GM12878 (cell line): ENCODE measurements around the gene ZDHHC3. TPM values are rescaled to one million over a fixed set of nuclear protein-coding genes. Genes with fewer than 3 reads are reported as not detected.

Experiments
- ATAC-seq: fragments of 200-7000 bp; cut with Tn5 transposase; 3 replicates; pipeline ENCODE4 v1.9.1; 2020; ENCODE audit warnings: mild to moderate bottlenecking, moderate library complexity
- BruUV-seq: library from RNA; stranded (reverse); fragments of 400-500 nt; replicated peaks from 2 replicates; lab custom pipeline; 2021; lab: Mats Ljungman, UMichigan
- CTCF ChIA-PET: fragments of 300-600 bp; sonication (Branson Sonifier 250); formaldehyde crosslinking; extraction: SDS; loops from one replicate; lab custom pipeline; 2021; ENCODE audit warnings: inconsistent platforms; lab: Yijun Ruan, JAX
- POLR2A ChIA-PET: fragments of 350-600 bp; formaldehyde crosslinking; extraction: SDS; loops from one replicate; lab custom pipeline; 2021; ENCODE audit warnings: inconsistent platforms; lab: Charles Lee
- RAD21 ChIA-PET: fragments of 300-600 bp; sonication (Branson Sonifier 250); formaldehyde crosslinking; loops from one replicate; lab custom pipeline; 2023; ENCODE audit warnings: antibody characterized with exemption; ENCODE audit not compliant: unreplicated experiment; lab: Charles Lee
- SMC1A ChIA-PET: fragments of 300-600 bp; sonication (Branson Sonifier 250); formaldehyde crosslinking; loops from one replicate; lab custom pipeline; 2023; ENCODE audit not compliant: unreplicated experiment, uncharacterized antibody; lab: Charles Lee
- DNase-seq: peaks from one replicate; pipeline ENCODE4 v3.0.0-alpha.2; 2011; ENCODE audit warnings: low read depth, low spot score
- FAIRE-seq: peaks from 3 replicates; lab custom pipeline; 2011; peaks lifted over from hg19 to GRCh38; lab: Jason Lieb, UNC
- H2AFZ ChIP-seq: 2 replicates; pipeline ENCODE4 v1.6.0; 2011; ENCODE audit warnings: low read depth, low read length, control low read depth; ENCODE audit not compliant: control insufficient read depth
- H3K27ac ChIP-seq: 2 replicates; pipeline ENCODE4 v1.5.1; 2011; ENCODE audit warnings: control low read depth; ENCODE audit not compliant: control insufficient read depth, insufficient read depth
- H3K27me3 ChIP-seq, 2 experiments: replicated peaks in 1 of 2; 2 replicates each; pipeline versions ENCODE4 v1.6.0 to v1.6.1; 2011; ENCODE audit warnings: low read length in 1 of 2; ENCODE audit not compliant: control insufficient read depth in 2 of 2, insufficient read depth in 2 of 2
- H3K36me3 ChIP-seq, 2 experiments: 2 replicates each; pipeline ENCODE4 v1.5.1; 2011; ENCODE audit warnings: low read length in 1 of 2; ENCODE audit not compliant: control insufficient read depth in 2 of 2, insufficient read depth in 2 of 2
- H3K4me1 ChIP-seq: 2 replicates; pipeline ENCODE4 v1.6.1; 2011; ENCODE audit warnings: mild to moderate bottlenecking, low read length, moderate library complexity, mixed read lengths; ENCODE audit not compliant: control insufficient read depth, insufficient read depth
- H3K4me2 ChIP-seq: 2 replicates; pipeline ENCODE4 v1.6.0; 2011; ENCODE audit warnings: control low read depth; ENCODE audit not compliant: control insufficient read depth, insufficient read depth
- H3K4me3 ChIP-seq: fragments of 200-600 bp; sonication (generic); 2 replicates; pipeline ENCODE4 v1.5.1; 2016
- H3K79me2 ChIP-seq: 2 replicates; pipeline ENCODE4 v1.6.0; 2011; ENCODE audit warnings: low read length; ENCODE audit not compliant: control insufficient read depth, insufficient read depth
- H3K9ac ChIP-seq: 2 replicates; pipeline ENCODE4 v1.8.0; 2011; ENCODE audit warnings: low read length, control low read depth, mixed read lengths; ENCODE audit not compliant: control insufficient read depth, insufficient read depth
- H3K9me3 ChIP-seq: replicated peaks from 3 replicates; pipeline ENCODE4 v1.5.1; 2011; ENCODE audit warnings: mild to moderate bottlenecking, low read length; ENCODE audit not compliant: control insufficient read depth, insufficient read depth
- H4K20me1 ChIP-seq: 2 replicates; pipeline ENCODE4 v1.6.0; 2011; ENCODE audit not compliant: control insufficient read depth, insufficient read depth
- ATF2 ChIP-seq: IDR thresholded peaks from 2 replicates; pipeline ENCODE4 v1.6.1; 2012; ENCODE audit warnings: low read length, inconsistent platforms
- CBX3 ChIP-seq: fragments of 200-600 bp; sonication (generic); IDR thresholded peaks from 2 replicates; pipeline ENCODE4 v1.6.1; 2016; ENCODE audit warnings: low read depth, borderline replicate concordance
- CREB1 ChIP-seq: IDR thresholded peaks from 2 replicates; pipeline ENCODE4 v1.6.1; 2012; ENCODE audit warnings: low read depth, mild to moderate bottlenecking, inconsistent platforms
- E4F1 ChIP-seq: fragments of 450-650 bp; IDR thresholded peaks from 2 replicates; pipeline ENCODE4 v1.6.1; 2018; ENCODE audit warnings: borderline replicate concordance, mild to moderate bottlenecking; ENCODE audit not compliant: partially characterized antibody
- EP300 ChIP-seq, 2 experiments: fragments of 150-350 bp in 1 of 2; IDR thresholded peaks; 2 replicates each; pipeline ENCODE4 v1.6.1; 2011 to 2012; ENCODE audit warnings: low read depth in 2 of 2, low read length in 2 of 2, borderline replicate concordance in 1 of 2, improper control_type of control experiment in 1 of 2, inconsistent platforms in 1 of 2; ENCODE audit not compliant: control insufficient read depth in 1 of 2
- JUND ChIP-seq: IDR thresholded peaks from 2 replicates; pipeline ENCODE4 v1.6.1; 2012; ENCODE audit warnings: low read depth, mild to moderate bottlenecking, low read length, improper control_type of control experiment, moderate library complexity
- LARP7 ChIP-seq: fragments of 450-650 bp; IDR thresholded peaks from 2 replicates; pipeline ENCODE4 v1.6.1; 2017; ENCODE audit warnings: mild to moderate bottlenecking
- MEF2A ChIP-seq: IDR thresholded peaks from 2 replicates; pipeline ENCODE4 v1.6.1; 2011; ENCODE audit warnings: low read depth, mild to moderate bottlenecking, low read length, moderate library complexity; ENCODE audit not compliant: insufficient read depth
- MEF2B ChIP-seq: fragments of 450-650 bp; IDR thresholded peaks from 2 replicates; pipeline ENCODE4 v1.6.1; 2018; ENCODE audit warnings: mild to moderate bottlenecking, moderate library complexity; ENCODE audit not compliant: partially characterized antibody, poor library complexity, severe bottlenecking
- MLLT1 ChIP-seq: fragments of 450-650 bp; IDR thresholded peaks from 2 replicates; pipeline ENCODE4 v1.6.1; 2016; ENCODE audit warnings: mild to moderate bottlenecking
- NFIC ChIP-seq: IDR thresholded peaks from 2 replicates; pipeline ENCODE4 v1.6.1; 2012; ENCODE audit warnings: low read depth, mild to moderate bottlenecking, inconsistent platforms, low read length, moderate library complexity
- NFXL1 ChIP-seq: fragments of 450-650 bp; IDR thresholded peaks from 2 replicates; pipeline ENCODE4 v1.6.1; 2017; ENCODE audit warnings: antibody characterized with exemption, mild to moderate bottlenecking, borderline replicate concordance
- POU2F2 ChIP-seq: IDR thresholded peaks from 3 replicates; pipeline ENCODE4 v1.6.1; 2011; ENCODE audit warnings: low read depth, mild to moderate bottlenecking, low read length, borderline replicate concordance
- RCOR1 ChIP-seq: conservative IDR thresholded peaks from 2 replicates; pipeline ENCODE4 v1.6.1; 2012; ENCODE audit warnings: low read depth, low read length, improper control_type of control experiment
- SMAD1 ChIP-seq: fragments of 450-650 bp; IDR thresholded peaks from 2 replicates; pipeline ENCODE4 v1.6.1; 2018; ENCODE audit warnings: mild to moderate bottlenecking, low read depth; ENCODE audit not compliant: partially characterized antibody
- SMC3 ChIP-seq: IDR thresholded peaks from 2 replicates; pipeline ENCODE4 v1.6.1; 2011; ENCODE audit warnings: low read length, improper control_type of control experiment, borderline replicate concordance
- WGBS: methylation state at CpG from one replicate; pipeline ENCODE4 v1.1.6; 2016; ENCODE audit warnings: low lambda C conversion rate; ENCODE audit not compliant: insufficient replicate concordance, insufficient coverage; ENCODE audit errors: missing lambda C conversion rate; 5-methylcytosine and 5-hydroxymethylcytosine counted together
- in situ Hi-C: fragments of 300-500 bp; cut with MboI; formaldehyde crosslinking; loops from 9 replicates; pipeline ENCODE4 v1.14.3; 2018; ENCODE audit warnings: mixed read lengths
- intact Hi-C: fragments of 100-400 bp; cut with micrococcal nuclease; formaldehyde crosslinking; loops from one replicate; pipeline ENCODE4 v1.14.2; 2022; ENCODE audit not compliant: unreplicated experiment
- polyA plus RNA-seq, 11 experiments: library from polyadenylated mRNA; depleted of rRNA in 4 of 11; unstranded in 6 of 11; stranded (reverse) in 5 of 11; fragments of >200 nt; fragmentation: Nextera tagmentation in 4 of 11; fragmentation: Illumina TruSeq in 1 of 11; extraction: Ambion mirVana in 4 of 11; extraction: Trizol in 1 of 11; gene quantifications; 1 replicate in 1 of 11; 2 replicates in 10 of 11; pipeline versions ENCODE4 v1.2.1 to v1.2.3, GENCODE V29; 2011 to 2016; ENCODE audit warnings: inconsistent platforms in 2 of 11, missing spikeins in 2 of 11, low read depth in 1 of 11
- total RNA-seq, 4 experiments: library from RNA; depleted of rRNA in 3 of 4; stranded (reverse); fragments of >200 nt in 3 of 4; fragmentation: Illumina TruSeq in 1 of 4; extraction: Trizol in 1 of 4; gene quantifications; 2 replicates each; pipeline versions ENCODE4 v1.2.1 to v1.2.3, GENCODE V29; 2013 to 2021

ZDHHC3 gene
- total and polyA plus RNA-seq, 10 of the 15 experiments (the other 5 are each of a cell fraction or from before 2014, with no cell fraction given) = 6.8 to 79.1 (median 40.8) TPM

GRCh38 chr3:44909063-44909462 is 66.9 kb downstream of the ZDHHC3 start:
- no peak for FAIRE-seq
- H3K36me3 ChIP-seq = no peaks in the 10 kb centered on the region
- WGBS = 0% methylated on average over 2 of the region's 2 CpGs
- H4K20me1 ChIP-seq = no peaks in the 10 kb centered on the region
- H3K4me1 ChIP-seq = no peaks in the 10 kb centered on the region
- SMC1A ChIA-PET = interaction anchor here (0.8 to 1.1 kb wide), 2 partner anchors 376 to 380 kb away, joined by 3 to 4 read pairs; no protein-coding TSS in a partner anchor
- H2AFZ ChIP-seq = no peak overlapping the region
- RAD21 ChIA-PET = no interaction called here
- H3K79me2 ChIP-seq = no peaks in the 10 kb centered on the region
- POLR2A ChIA-PET = interaction anchor here (0.6 to 1.4 kb wide), 2 partner anchors 12 to 76 kb away, joined by 3 to 8 read pairs; no protein-coding TSS in a partner anchor
- H3K4me2 ChIP-seq = no peak overlapping the region
- CTCF ChIA-PET = interaction anchor here (1.5 kb wide), 1 partner anchor 33 kb away, joined by 3 read pairs; no protein-coding TSS in a partner anchor
- no peak overlapping the region for H3K9ac ChIP-seq
- BruUV-seq = no TSS peak
- DNase-seq = no peak
- in situ Hi-C loops (no loop called here), intact Hi-C loops (no loop called here)
- no peak overlapping the region for H3K4me3 ChIP-seq
- no peaks in the 10 kb centered on the region; a peak in 1 of 4 replicates for H3K27me3 ChIP-seq
- no peak overlapping the region for H3K27ac ChIP-seq
- no peak for ATAC-seq
- no peaks in the 10 kb centered on the region; the same call in 2 of the 3 replicates for H3K9me3 ChIP-seq
- TF ChIP-seq CREB1 = no peak
- no peak for TF ChIP-seq ATF2
- no peak for TF ChIP-seq EP300 (IDR thresholded peaks at IDR 0.05; ENCODE audit: borderline replicate concordance in 1 of 2, control insufficient read depth in 1 of 2, low read depth in 2 of 2, low read length in 2 of 2)
- no peak for TF ChIP-seq NFXL1
- TF ChIP-seq RCOR1 = no peak
- no peak for TF ChIP-seq MEF2B
- no peak for TF ChIP-seq NFIC
- TF ChIP-seq MLLT1 = no peak
- no peak for TF ChIP-seq LARP7
- TF ChIP-seq E4F1 = no peak
- TF ChIP-seq CBX3 = no peak
- no peak for TF ChIP-seq SMAD1
- no peak for TF ChIP-seq POU2F2
- no peak for TF ChIP-seq JUND
- TF ChIP-seq MEF2A = no peak
- TF ChIP-seq SMC3 = no peak
